Right forelimb (tissue), 1 donor: Measurements from ENCODE around the gene ADAMTS20.
"Not testable (repeated sequence)": the region's sequence is repeated elsewhere in the genome, so short reads cannot be mapped to it uniquely, and the experiment has no call there.

ENCODE experiments used
- DNase-seq: peaks from one replicate; pipeline ENCODE4 v3.0.0-alpha.2; 2018

ADAMTS20 gene

GRCh38 chr12:43352001-43352400 lies 200.0 kb downstream of the ADAMTS20 start:
- no peak for DNase-seq

- DNase-seq = no peak
Measured at GRCh38 chr12:43349863-43350262, 202.1 kb downstream of the ADAMTS20 start.

GRCh38 chr12:43348221-43348620 lies 203.8 kb downstream of the ADAMTS20 start:
- DNase-seq = no peak

GRCh38 chr12:43347026-43347425 lies 205.0 kb downstream of the ADAMTS20 start:
- DNase-seq = no peak

GRCh38 chr12:43345023-43345422 lies 207.0 kb downstream of the ADAMTS20 start:
- no peak for DNase-seq

- DNase-seq = not testable (repeated sequence)
Measured at GRCh38 chr12:43341785-43342313, 210.2 kb downstream of the ADAMTS20 start.

- DNase-seq = no peak
Measured at GRCh38 chr12:43338848-43339526, 213.0 kb downstream of the ADAMTS20 start.

GRCh38 chr12:43337571-43338444 lies 214.2 kb downstream of the ADAMTS20 start:
- DNase-seq = no peak

GRCh38 chr12:43336962-43337555 lies 214.9 kb downstream of the ADAMTS20 start:
- DNase-seq = no peak

- no peak for DNase-seq
Measured at GRCh38 chr12:43333644-43334043, 218.4 kb downstream of the ADAMTS20 start.

- no peak for DNase-seq
Measured at GRCh38 chr12:43332977-43333640, 218.9 kb downstream of the ADAMTS20 start.

- no peak for DNase-seq
Measured at GRCh38 chr12:43331935-43332334, 220.1 kb downstream of the ADAMTS20 start.

GRCh38 chr12:43329375-43329774 lies 222.6 kb downstream of the ADAMTS20 start:
- no peak for DNase-seq

- no peak for DNase-seq
Measured at GRCh38 chr12:43325786-43326185, 226.2 kb downstream of the ADAMTS20 start.

GRCh38 chr12:43320281-43320680 lies 231.7 kb downstream of the ADAMTS20 start:
- DNase-seq = no peak

GRCh38 chr12:43318021-43318420 lies 234.0 kb downstream of the ADAMTS20 start:
- DNase-seq = no peak

GRCh38 chr12:43317156-43317555 lies 234.8 kb downstream of the ADAMTS20 start:
- DNase-seq = no peak

GRCh38 chr12:43316520-43316919 lies 235.5 kb downstream of the ADAMTS20 start:
- DNase-seq = no peak

- DNase-seq = no peak
Measured at GRCh38 chr12:43315961-43316360, 236.0 kb downstream of the ADAMTS20 start.

- DNase-seq = no peak
Measured at GRCh38 chr12:43312991-43313505, 239.0 kb downstream of the ADAMTS20 start.

GRCh38 chr12:43310596-43310995 lies 241.4 kb downstream of the ADAMTS20 start:
- no peak for DNase-seq

GRCh38 chr12:43309959-43310358 lies 242.0 kb downstream of the ADAMTS20 start:
- no peak for DNase-seq

- DNase-seq = no peak
Measured at GRCh38 chr12:43308776-43309175, 243.2 kb downstream of the ADAMTS20 start.
